Stimulated activated naive CD8-positive, alpha-beta T cell treated with anti-CD3 and anti-CD28 coated beads, Interleukin-15, amount 100 ng/mL, for 72 hours (primary cell): ENCODE measurements around the gene ZRANB1.

Experiments used
- ATAC-seq: fragments of 150-1000 bp; cut with Tn5 transposase; 2 replicates; pipeline ENCODE4 v1.10.0; 2021; ENCODE audit warnings: mild to moderate bottlenecking, moderate library complexity
- DNase-seq, 2 donors: peaks; one replicate each; pipeline ENCODE4 v3.0.0; 2021 to 2022
- H3K27ac Mint-ChIP-seq, 2 donors: one replicate each; pipeline ENCODE4 v1.8.0; 2022; ENCODE audit warnings: mild to moderate bottlenecking in 2 of 2, mixed read lengths in 2 of 2, moderate library complexity in 2 of 2
- H3K27me3 Mint-ChIP-seq: one replicate; pipeline ENCODE4 v1.8.0; 2022; ENCODE audit warnings: mixed read lengths
- H3K4me1 Mint-ChIP-seq: one replicate; pipeline ENCODE4 v1.8.0; 2022; ENCODE audit warnings: mild to moderate bottlenecking, mixed read lengths
- H3K4me3 Mint-ChIP-seq, 2 donors: one replicate each; pipeline ENCODE4 v1.8.0; 2022; ENCODE audit warnings: mild to moderate bottlenecking in 2 of 2, mixed read lengths in 2 of 2, moderate library complexity in 1 of 2
- H3K9me3 Mint-ChIP-seq, 2 donors: one replicate each; pipeline ENCODE4 v1.8.0; 2022; ENCODE audit warnings: mixed read lengths in 2 of 2

Gene ZRANB1

GRCh38 chr10:124943301-124944092 is 1.6 kb downstream of the ZRANB1 start:
- H3K4me3 Mint-ChIP-seq, result no peak overlapping the region
- H3K9me3 Mint-ChIP-seq, result no peaks in the 10 kb centered on the region
- ATAC-seq (peak; percentile 40), DNase-seq (no peak)
- H3K27ac Mint-ChIP-seq, result peak overlapping the region in 1 of 2 donors; percentile 78
- no peaks in the 10 kb centered on the region for H3K27me3 Mint-ChIP-seq
- peaks cover 72% of the 10 kb centered on the region for H3K4me1 Mint-ChIP-seq

- ATAC-seq, result no peak
- Mint-ChIP-seq H3K27me3 (no peaks in the 10 kb centered on the region), H3K27ac (peak overlapping the region in 1 of 2 donors; percentile 19), H3K9me3 (no peaks in the 10 kb centered on the region), H3K4me1 (peaks cover 72% of the 10 kb centered on the region), H3K4me3 (no peak overlapping the region)
- no peak for DNase-seq
These were observed 3.1 kb downstream of the ZRANB1 start for GRCh38 chr10:124944982-124945381.

- Mint-ChIP-seq H3K4me1 (peaks cover 59% of the 10 kb centered on the region), H3K9me3 (no peaks in the 10 kb centered on the region), H3K4me3 (no peak overlapping the region), H3K27me3 (no peaks in the 10 kb centered on the region), H3K27ac (peak overlapping the region in 1 of 2 donors; percentile 9)
- DNase-seq (no peak), ATAC-seq (peak; percentile 97)
These were observed 5.0 kb downstream of the ZRANB1 start for GRCh38 chr10:124946945-124947344.

GRCh38 chr10:124949543-124949942 is 7.6 kb downstream of the ZRANB1 start:
- H3K4me1 Mint-ChIP-seq, result peaks cover 44% of the 10 kb centered on the region
- ATAC-seq, result no peak
- no peak for DNase-seq
- no peak overlapping the region for H3K4me3 Mint-ChIP-seq
- H3K27me3 Mint-ChIP-seq, result no peaks in the 10 kb centered on the region
- no peak overlapping the region for H3K27ac Mint-ChIP-seq
- H3K9me3 Mint-ChIP-seq, result no peaks in the 10 kb centered on the region

GRCh38 chr10:124952123-124952522 is 10.2 kb downstream of the ZRANB1 start:
- no peak for ATAC-seq
- H3K4me3 Mint-ChIP-seq, result no peak overlapping the region
- H3K27ac Mint-ChIP-seq, result no peak overlapping the region
- no peak for DNase-seq
- H3K9me3 Mint-ChIP-seq, result no peaks in the 10 kb centered on the region
- H3K4me1 Mint-ChIP-seq, result peaks cover 38% of the 10 kb centered on the region
- no peaks in the 10 kb centered on the region for H3K27me3 Mint-ChIP-seq

GRCh38 chr10:124953421-124953820 is 11.5 kb downstream of the ZRANB1 start:
- Mint-ChIP-seq H3K4me3 (no peak overlapping the region), H3K27ac (no peak overlapping the region), H3K9me3 (no peaks in the 10 kb centered on the region), H3K4me1 (peaks cover 44% of the 10 kb centered on the region), H3K27me3 (no peaks in the 10 kb centered on the region)
- ATAC-seq (no peak), DNase-seq (no peak)

- H3K9me3 Mint-ChIP-seq, result no peaks in the 10 kb centered on the region
- no peak for ATAC-seq
- H3K4me1 Mint-ChIP-seq, result peaks cover 53% of the 10 kb centered on the region
- DNase-seq, result no peak
- H3K27me3 Mint-ChIP-seq, result no peaks in the 10 kb centered on the region
- H3K27ac Mint-ChIP-seq, result no peak overlapping the region
- no peak overlapping the region for H3K4me3 Mint-ChIP-seq
These were observed 13.3 kb downstream of the ZRANB1 start for GRCh38 chr10:124955243-124955642.

- peaks cover 57% of the 10 kb centered on the region for H3K4me1 Mint-ChIP-seq
- H3K9me3 Mint-ChIP-seq, result no peaks in the 10 kb centered on the region
- no peak overlapping the region for H3K4me3 Mint-ChIP-seq
These were observed 13.9 kb downstream of the ZRANB1 start for GRCh38 chr10:124955868-124956267.

GRCh38 chr10:124956764-124957163 is 14.8 kb downstream of the ZRANB1 start:
- peaks cover 64% of the 10 kb centered on the region for H3K4me1 Mint-ChIP-seq

More at GRCh38 chr10:124955868-124956267, 13.9 kb downstream of the ZRANB1 start:
- ATAC-seq (no peak), DNase-seq (no peak)
- H3K27me3 Mint-ChIP-seq, result no peaks in the 10 kb centered on the region
- H3K27ac Mint-ChIP-seq, result no peak overlapping the region

GRCh38 chr10:124957404-124957947 is 15.6 kb downstream of the ZRANB1 start:
- Mint-ChIP-seq H3K4me3 (no peak overlapping the region), H3K4me1 (peaks cover 64% of the 10 kb centered on the region), H3K27me3 (no peaks in the 10 kb centered on the region), H3K9me3 (no peaks in the 10 kb centered on the region), H3K27ac (no peak overlapping the region)
- DNase-seq (no peak), ATAC-seq (no peak)

More at GRCh38 chr10:124956764-124957163, 14.8 kb downstream of the ZRANB1 start:
- DNase-seq, result no peak
- ATAC-seq, result no peak
- Mint-ChIP-seq H3K27me3 (no peaks in the 10 kb centered on the region), H3K4me3 (no peak overlapping the region), H3K9me3 (no peaks in the 10 kb centered on the region), H3K27ac (peak overlapping the region in 1 of 2 donors; percentile 59)

GRCh38 chr10:124959564-124959963 is 17.6 kb downstream of the ZRANB1 start:
- DNase-seq, result no peak
- ATAC-seq, result no peak
- no peak overlapping the region for H3K27ac Mint-ChIP-seq
- peaks cover 54% of the 10 kb centered on the region for H3K4me1 Mint-ChIP-seq
- H3K9me3 Mint-ChIP-seq, result no peaks in the 10 kb centered on the region
- H3K27me3 Mint-ChIP-seq, result no peaks in the 10 kb centered on the region
- peak overlapping the region in 1 of 2 donors; percentile 2 for H3K4me3 Mint-ChIP-seq

GRCh38 chr10:124961248-124961570 is 19.3 kb downstream of the ZRANB1 start:
- Mint-ChIP-seq H3K27me3 (no peaks in the 10 kb centered on the region), H3K27ac (no peak overlapping the region), H3K4me3 (peak overlapping the region; percentile 18 to 28)

GRCh38 chr10:124962421-124962820 is 20.5 kb downstream of the ZRANB1 start:
- ATAC-seq, result no peak
- H3K9me3 Mint-ChIP-seq, result no peaks in the 10 kb centered on the region
- no peak for DNase-seq
- no peak overlapping the region for H3K27ac Mint-ChIP-seq
- H3K27me3 Mint-ChIP-seq, result no peaks in the 10 kb centered on the region
- H3K4me1 Mint-ChIP-seq, result peaks cover 41% of the 10 kb centered on the region
- H3K4me3 Mint-ChIP-seq, result no peak overlapping the region

More at GRCh38 chr10:124961248-124961570, 19.3 kb downstream of the ZRANB1 start:
- Mint-ChIP-seq H3K9me3 (no peaks in the 10 kb centered on the region), H3K4me1 (peaks cover 50% of the 10 kb centered on the region)
- ATAC-seq, result peak; percentile 46
- DNase-seq, result no peak

GRCh38 chr10:124963866-124964720 is 22.2 kb downstream of the ZRANB1 start:
- DNase-seq (no peak), ATAC-seq (no peak)
- H3K27me3 Mint-ChIP-seq, result no peaks in the 10 kb centered on the region
- peaks cover 30% of the 10 kb centered on the region for H3K4me1 Mint-ChIP-seq
- H3K9me3 Mint-ChIP-seq, result no peaks in the 10 kb centered on the region
- no peak overlapping the region for H3K4me3 Mint-ChIP-seq
- no peak overlapping the region for H3K27ac Mint-ChIP-seq

GRCh38 chr10:124966008-124966407 is 24.1 kb downstream of the ZRANB1 start:
- no peak for ATAC-seq
- no peak for DNase-seq
- Mint-ChIP-seq H3K27me3 (no peaks in the 10 kb centered on the region), H3K4me1 (peaks cover 32% of the 10 kb centered on the region), H3K4me3 (no peak overlapping the region), H3K27ac (no peak overlapping the region), H3K9me3 (no peaks in the 10 kb centered on the region)

GRCh38 chr10:124967255-124967654 is 25.3 kb downstream of the ZRANB1 start:
- H3K27ac Mint-ChIP-seq, result peak overlapping the region in 1 of 2 donors; percentile 3

More at GRCh38 chr10:124967255-124967654, 25.3 kb downstream of the ZRANB1 start:
- ATAC-seq (no peak), DNase-seq (no peak)
- Mint-ChIP-seq H3K4me3 (no peak overlapping the region), H3K9me3 (no peaks in the 10 kb centered on the region), H3K4me1 (peaks cover 33% of the 10 kb centered on the region), H3K27me3 (no peaks in the 10 kb centered on the region)
